Esophagus squamous epithelium (tissue), 4 donors: ENCODE measurements around the gene CBFA2T3.

Source experiments
- CTCF ChIP-seq, 6 experiments: fragments of 450-650 bp in 4 of 6; fragments of 200-600 bp in 2 of 6; sonication (generic) in 2 of 6; IDR thresholded peaks; one replicate each; pipeline ENCODE4 v1.5.1; 2016 to 2019; ENCODE audit warnings: antibody characterized with exemption in 6 of 6, mild to moderate bottlenecking in 4 of 6, moderate library complexity in 4 of 6
- POLR2A ChIP-seq, 4 donors: fragments of 450-650 bp; IDR thresholded peaks; one replicate each; pipeline ENCODE4 v1.6.1; 2017; ENCODE audit warnings: antibody characterized with exemption in 4 of 4, mild to moderate bottlenecking in 4 of 4, moderate library complexity in 3 of 4

GRCh38 chr16:89026121-89026612 lies 49.2 kb upstream of the CBFA2T3 start:
- TF ChIP-seq CTCF (IDR thresholded peaks at IDR 0.05): no peak
- no peak for TF ChIP-seq POLR2A (IDR thresholded peaks at IDR 0.05)
